ENCODE results near the gene CDC42BPB.

The CDC42BPB gene

GRCh38 chr14:102993523-102993922 lies 63.8 kb downstream of the CDC42BPB start:
- DNase-seq (ENCODE audit: low read depth), result no peak

GRCh38 chr14:102991376-102991775 lies 66.0 kb downstream of the CDC42BPB start:
- DNase-seq (ENCODE audit: low read depth), result no peak

GRCh38 chr14:102988054-102988453 lies 69.3 kb downstream of the CDC42BPB start:
- no peak for DNase-seq (ENCODE audit: low read depth)

GRCh38 chr14:102986810-102987579 lies 70.4 kb downstream of the CDC42BPB start:
- no peak for DNase-seq (ENCODE audit: low read depth)

GRCh38 chr14:102985665-102986064 lies 71.7 kb downstream of the CDC42BPB start:
- no peak for DNase-seq (ENCODE audit: low read depth)

GRCh38 chr14:102984336-102985102 lies 72.8 kb downstream of the CDC42BPB start:
- DNase-seq (ENCODE audit: low read depth), result no peak

- no peak for DNase-seq (ENCODE audit: low read depth)
These were observed 73.9 kb downstream of the CDC42BPB start for GRCh38 chr14:102983496-102983895.

- no peak for DNase-seq (ENCODE audit: low read depth)
These were observed 74.4 kb downstream of the CDC42BPB start for GRCh38 chr14:102982852-102983470.

GRCh38 chr14:102980409-102980810 lies 76.9 kb downstream of the CDC42BPB start:
- DNase-seq (ENCODE audit: low read depth), result no peak

- no peak for DNase-seq (ENCODE audit: low read depth)
These were observed 77.9 kb downstream of the CDC42BPB start for GRCh38 chr14:102979406-102979805.

- DNase-seq (ENCODE audit: low read depth), result no peak
These were observed 79.9 kb downstream of the CDC42BPB start for GRCh38 chr14:102977475-102977874.

GRCh38 chr14:102975662-102976061 lies 81.7 kb downstream of the CDC42BPB start:
- no peak for DNase-seq (ENCODE audit: low read depth)

GRCh38 chr14:102973706-102974285 lies 83.6 kb downstream of the CDC42BPB start:
- no peak for DNase-seq (ENCODE audit: low read depth)

- no peak for DNase-seq (ENCODE audit: low read depth)
These were observed 85.3 kb downstream of the CDC42BPB start for GRCh38 chr14:102971836-102972606.

GRCh38 chr14:102971314-102971713 lies 86.0 kb downstream of the CDC42BPB start:
- no peak for DNase-seq (ENCODE audit: low read depth)

GRCh38 chr14:102970496-102970895 lies 86.9 kb downstream of the CDC42BPB start:
- no peak for DNase-seq (ENCODE audit: low read depth)

- DNase-seq (ENCODE audit: low read depth), result no peak
These were observed 87.4 kb downstream of the CDC42BPB start for GRCh38 chr14:102969901-102970300.

GRCh38 chr14:102969060-102969791 lies 88.1 kb downstream of the CDC42BPB start:
- DNase-seq (ENCODE audit: low read depth), result no peak

GRCh38 chr14:102968306-102968705 lies 89.0 kb downstream of the CDC42BPB start:
- no peak for DNase-seq (ENCODE audit: low read depth)

- no peak for DNase-seq (ENCODE audit: low read depth)
These were observed 89.9 kb downstream of the CDC42BPB start for GRCh38 chr14:102967506-102967795.
